Measurements from ENCODE around the gene ZBTB22. TPM values are rescaled to one million over a fixed set of nuclear protein-coding genes. Genes with fewer than 3 reads are reported as not detected.

ZBTB22 gene
- polyA plus RNA-seq, 1 donor (not counting 4 experiments of a cell fraction or from before 2014, with no cell fraction given) = 6.5 TPM

DNA sequence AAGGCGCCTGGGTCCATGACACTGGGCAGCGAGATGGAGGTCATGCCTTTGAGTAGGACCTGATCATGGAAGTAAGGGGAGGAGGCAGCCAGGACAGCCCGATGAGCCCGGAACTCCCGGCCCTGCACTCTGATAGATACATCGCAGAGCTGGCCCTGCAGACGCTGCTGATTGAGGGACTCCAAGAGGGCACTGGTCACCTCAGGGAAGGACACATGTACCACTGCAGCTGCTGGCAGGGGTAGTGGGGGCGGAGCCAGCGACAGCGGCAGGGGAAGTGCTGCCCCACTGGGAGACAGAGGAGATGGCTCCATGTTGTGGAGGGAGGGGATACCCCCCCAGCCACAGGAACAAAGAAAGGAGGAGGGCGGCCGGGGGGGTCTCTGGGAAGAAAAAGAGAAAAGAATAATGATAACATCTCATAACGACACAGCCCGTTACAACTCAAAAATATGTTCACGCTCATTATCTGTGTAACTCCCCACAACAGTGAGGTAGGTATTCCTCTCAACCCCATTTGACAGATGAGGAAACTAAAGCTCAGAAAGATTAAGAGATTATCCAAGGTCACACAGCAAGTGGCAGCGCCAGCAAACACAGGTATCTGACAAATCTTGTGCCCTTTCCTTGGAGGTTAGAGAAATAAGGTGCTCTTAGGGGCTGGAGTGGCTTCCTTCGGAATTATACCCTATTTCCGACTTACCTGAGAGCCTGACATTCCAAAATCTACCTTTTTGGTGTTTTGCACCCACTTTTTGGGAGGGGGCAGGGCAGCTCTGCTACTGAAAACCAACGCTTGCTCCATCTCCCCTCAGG, 733 bp downstream of the ZBTB22 start:
- no peak overlapping the region for H3K27ac ChIP-seq (ENCODE audit: control insufficient read depth, insufficient read depth, low read length)
- H3K9ac ChIP-seq (ENCODE audit: control insufficient read depth, extremely low read depth, insufficient read depth, low read length) = no peak overlapping the region
- no peaks in the 10 kb centered on the region for H3K27me3 ChIP-seq (ENCODE audit: control insufficient read depth, extremely low read depth, insufficient read depth, low read length)
- H3K4me3 ChIP-seq (ENCODE audit: control insufficient read depth in 2 of 3, extremely low read depth in 1 of 3, insufficient read depth in 2 of 3, low read depth in 1 of 3, low read length in 3 of 3) = peak overlapping the region; percentile 45 to 54 (median 48)
- DNase-seq (ENCODE audit: low read depth, low spot score) (no peak), FAIRE-seq (no peak)
- H4K20me1 ChIP-seq (ENCODE audit: control insufficient read depth, extremely low read depth, insufficient read depth, low read length) = no peaks in the 10 kb centered on the region
- no peaks in the 10 kb centered on the region for H3K9me3 ChIP-seq (ENCODE audit: control insufficient read depth, low read depth, low read length)
- H2AFZ ChIP-seq (ENCODE audit: control insufficient read depth, low read length) = no peak overlapping the region
- H3K4me2 ChIP-seq (ENCODE audit: control insufficient read depth, extremely low read depth, insufficient read depth, low read depth, low read length) = peak overlapping the region; percentile 65
- dilution Hi-C loops (cut with MboI; ENCODE audit: extremely low pct_ligation_motif_present, low sequenced_read_pairs) = no loop called here
- H3K79me2 ChIP-seq (ENCODE audit: control insufficient read depth, insufficient read depth, low read length) = peaks cover 50% of the 10 kb centered on the region
- no peak for TF ChIP-seq EZH2 (IDR thresholded peaks at IDR 0.05; ENCODE audit: low read length)
- TF ChIP-seq CTCF (optimal IDR thresholded peaks at IDR 0.05 in 1 of 3, IDR thresholded peaks at IDR 0.05 in 1 of 3, conservative IDR thresholded peaks at IDR 0.05 in 1 of 3; ENCODE audit: extremely low read depth in 1 of 3, insufficient read depth in 2 of 3, low read length in 3 of 3) = no peak
- H3K36me3 ChIP-seq (ENCODE audit: control insufficient read depth in 2 of 2, extremely low read depth in 1 of 2, insufficient read depth in 2 of 2, low read length in 2 of 2) = peaks cover 22 to 30% of the 10 kb centered on the region in 2 experiments
- peaks cover 44% of the 10 kb centered on the region for H3K4me1 ChIP-seq (ENCODE audit: control insufficient read depth, extremely low read depth, insufficient read depth, low read length)
- no peaks in the 10 kb centered on the region for H3K9me1 ChIP-seq (ENCODE audit: control insufficient read depth, extremely low read depth, insufficient read depth, low read length)

- H4K20me1 ChIP-seq (ENCODE audit: control insufficient read depth, extremely low read depth, insufficient read depth, low read length) = no peaks in the 10 kb centered on the region
Measured at GRCh38 chr6:33315793-33316602, 1.5 kb downstream of the ZBTB22 start.

More at GRCh38 chr6:33315793-33316602, 1.5 kb downstream of the ZBTB22 start:
- Histone ChIP-seq H2AFZ (ENCODE audit: control insufficient read depth, low read length) (no peak overlapping the region), H3K9me3 (ENCODE audit: control insufficient read depth, low read depth, low read length) (no peaks in the 10 kb centered on the region), H3K79me2 (ENCODE audit: control insufficient read depth, insufficient read depth, low read length) (peaks cover 50% of the 10 kb centered on the region), H3K9ac (ENCODE audit: control insufficient read depth, extremely low read depth, insufficient read depth, low read length) (no peak overlapping the region), H3K9me1 (ENCODE audit: control insufficient read depth, extremely low read depth, insufficient read depth, low read length) (no peaks in the 10 kb centered on the region), H3K4me2 (ENCODE audit: control insufficient read depth, extremely low read depth, insufficient read depth, low read depth, low read length) (no peak overlapping the region), H3K27me3 (ENCODE audit: control insufficient read depth, extremely low read depth, insufficient read depth, low read length) (no peaks in the 10 kb centered on the region), H3K27ac (ENCODE audit: control insufficient read depth, insufficient read depth, low read length) (no peak overlapping the region), H3K4me3 (ENCODE audit: control insufficient read depth in 2 of 3, extremely low read depth in 1 of 3, insufficient read depth in 2 of 3, low read depth in 1 of 3, low read length in 3 of 3) (no peak overlapping the region), H3K4me1 (ENCODE audit: control insufficient read depth, extremely low read depth, insufficient read depth, low read length) (peaks cover 39% of the 10 kb centered on the region), H3K36me3 (ENCODE audit: control insufficient read depth in 2 of 2, extremely low read depth in 1 of 2, insufficient read depth in 2 of 2, low read length in 2 of 2) (peaks cover 22 to 28% of the 10 kb centered on the region in 2 experiments)
- FAIRE-seq = no peak
- no peak for DNase-seq (ENCODE audit: low read depth, low spot score)
- no peak for TF ChIP-seq EZH2 (IDR thresholded peaks at IDR 0.05; ENCODE audit: low read length)
- no peak for TF ChIP-seq CTCF (optimal IDR thresholded peaks at IDR 0.05 in 1 of 3, IDR thresholded peaks at IDR 0.05 in 1 of 3, conservative IDR thresholded peaks at IDR 0.05 in 1 of 3; ENCODE audit: extremely low read depth in 1 of 3, insufficient read depth in 2 of 3, low read length in 3 of 3)
- dilution Hi-C loops (cut with MboI; ENCODE audit: extremely low pct_ligation_motif_present, low sequenced_read_pairs) = no loop called here
